ENCODE results near the gene IL1R2.

The IL1R2 gene

DNA sequence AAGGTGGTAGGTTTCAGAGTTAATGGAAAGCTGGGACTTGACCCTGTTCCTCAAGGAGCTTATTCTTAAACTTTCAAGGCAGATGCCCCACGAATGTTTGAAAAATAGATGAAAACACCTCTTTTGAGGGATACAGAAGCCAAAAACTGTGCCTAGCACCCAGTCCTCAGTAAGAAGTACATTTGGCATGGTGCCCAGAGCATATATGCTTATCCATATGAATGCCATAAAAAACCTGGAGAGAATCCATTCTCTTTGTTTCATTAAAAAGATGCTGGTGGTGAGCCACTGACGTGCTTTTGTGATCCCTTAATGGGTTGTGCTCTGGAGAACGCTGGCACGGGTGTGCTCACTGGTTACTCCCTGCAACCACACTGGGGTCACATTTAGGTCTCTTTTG lies 69.0 kb downstream of the IL1R2 start:
- TF ChIP-seq, protein P1, sequence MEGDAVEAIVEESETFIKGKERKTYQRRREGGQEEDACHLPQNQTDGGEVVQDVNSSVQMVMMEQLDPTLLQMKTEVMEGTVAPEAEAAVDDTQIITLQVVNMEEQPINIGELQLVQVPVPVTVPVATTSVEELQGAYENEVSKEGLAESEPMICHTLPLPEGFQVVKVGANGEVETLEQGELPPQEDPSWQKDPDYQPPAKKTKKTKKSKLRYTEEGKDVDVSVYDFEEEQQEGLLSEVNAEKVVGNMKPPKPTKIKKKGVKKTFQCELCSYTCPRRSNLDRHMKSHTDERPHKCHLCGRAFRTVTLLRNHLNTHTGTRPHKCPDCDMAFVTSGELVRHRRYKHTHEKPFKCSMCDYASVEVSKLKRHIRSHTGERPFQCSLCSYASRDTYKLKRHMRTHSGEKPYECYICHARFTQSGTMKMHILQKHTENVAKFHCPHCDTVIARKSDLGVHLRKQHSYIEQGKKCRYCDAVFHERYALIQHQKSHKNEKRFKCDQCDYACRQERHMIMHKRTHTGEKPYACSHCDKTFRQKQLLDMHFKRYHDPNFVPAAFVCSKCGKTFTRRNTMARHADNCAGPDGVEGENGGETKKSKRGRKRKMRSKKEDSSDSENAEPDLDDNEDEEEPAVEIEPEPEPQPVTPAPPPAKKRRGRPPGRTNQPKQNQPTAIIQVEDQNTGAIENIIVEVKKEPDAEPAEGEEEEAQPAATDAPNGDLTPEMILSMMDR (IDR thresholded peaks at IDR 0.05; ENCODE audit: insufficient read depth, missing control alignments): no peak
- FAIRE-seq (no peak), DNase-seq (ENCODE audit: insufficient read length, low spot score) (no peak)

DNA sequence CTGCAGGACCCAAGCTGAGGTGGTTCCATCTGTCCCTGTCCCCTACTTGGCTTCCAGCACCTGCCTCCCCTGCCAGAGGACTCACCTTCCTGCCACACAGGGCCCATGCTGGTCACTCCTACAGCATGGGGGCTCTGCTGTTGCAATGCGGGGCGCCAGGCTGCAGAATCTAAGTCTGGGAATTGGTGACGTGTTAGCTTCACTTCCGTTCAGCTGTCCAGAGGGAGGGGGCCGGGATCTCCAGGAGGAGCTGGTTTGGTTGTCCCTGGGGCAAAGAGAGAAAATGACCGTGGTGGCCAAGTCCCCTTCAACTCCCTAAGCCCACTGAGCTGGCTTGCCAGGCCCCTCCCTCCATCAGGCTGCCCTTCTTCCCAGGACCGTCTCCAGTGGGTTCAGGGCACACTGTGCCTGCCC lies 69.5 kb downstream of the IL1R2 start:
- DNase-seq (ENCODE audit: insufficient read length, low spot score): no peak
- TF ChIP-seq, protein P1 (IDR thresholded peaks at IDR 0.05; ENCODE audit: insufficient read depth, missing control alignments): no peak
- FAIRE-seq: no peak

DNA sequence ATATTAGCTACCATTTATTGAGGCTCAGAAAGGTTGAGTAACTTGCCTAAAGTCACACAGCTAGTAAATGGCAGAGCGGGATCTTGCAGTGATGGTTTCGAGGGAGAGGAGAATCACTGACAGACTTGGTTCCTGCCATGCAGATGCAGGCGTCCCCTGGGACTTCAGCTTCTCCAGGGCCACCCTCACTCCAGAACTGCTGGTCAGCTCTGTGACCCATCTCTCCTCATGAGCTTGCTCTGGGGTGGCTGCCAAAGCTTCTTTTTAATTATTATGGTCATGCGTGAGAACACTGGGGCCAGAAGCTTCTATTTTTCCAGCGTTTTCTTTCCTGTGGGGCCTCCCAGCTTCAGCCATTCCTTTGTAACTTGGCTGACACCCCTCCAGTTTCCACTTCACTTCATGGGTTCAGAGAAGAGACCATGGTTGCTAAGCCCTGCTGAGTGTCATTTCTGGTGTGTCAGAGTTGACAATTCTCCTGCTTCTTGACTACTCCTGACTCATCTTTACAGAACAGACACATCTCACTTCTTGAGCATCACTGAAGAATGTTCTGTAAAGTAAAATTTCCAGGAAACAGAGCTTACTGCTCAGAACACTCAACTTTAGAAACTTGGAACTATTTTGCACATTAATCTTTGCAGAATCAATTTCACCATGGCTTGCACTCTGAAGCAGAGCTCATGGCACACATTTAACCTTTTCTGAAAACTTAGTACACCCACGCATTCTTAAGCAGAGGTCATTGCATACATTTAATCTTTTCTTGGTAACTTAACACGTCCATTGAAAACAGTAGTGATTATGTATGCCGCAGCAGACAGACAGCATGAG lies 70.4 kb downstream of the IL1R2 start:
- TF ChIP-seq, protein P1 (IDR thresholded peaks at IDR 0.05; ENCODE audit: insufficient read depth, missing control alignments): no peak
- FAIRE-seq: no peak
- DNase-seq (ENCODE audit: insufficient read length, low spot score): no peak

DNA sequence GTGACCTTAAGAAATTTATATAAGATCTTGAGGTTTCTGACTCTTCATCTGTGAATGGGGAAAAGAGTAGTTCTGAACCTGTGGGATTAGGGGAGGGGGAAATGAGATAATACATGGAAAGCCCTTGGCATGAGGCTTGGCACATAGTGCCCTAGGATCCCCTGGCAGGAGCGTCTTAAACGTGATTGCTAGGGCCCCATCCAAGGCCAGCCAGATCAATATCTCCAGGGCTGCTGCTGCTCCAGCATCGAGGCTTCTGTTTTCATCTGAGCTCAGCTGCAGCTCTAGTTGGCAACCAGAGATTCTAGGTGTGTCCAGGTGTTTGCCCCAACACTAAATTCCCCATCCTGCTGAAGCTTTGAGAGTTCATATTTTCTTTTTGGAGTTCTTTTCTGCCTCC lies 71.0 kb downstream of the IL1R2 start:
- FAIRE-seq (no peak), DNase-seq (ENCODE audit: insufficient read length, low spot score) (no peak)
- TF ChIP-seq, protein P1 (IDR thresholded peaks at IDR 0.05; ENCODE audit: insufficient read depth, missing control alignments): no peak

DNA sequence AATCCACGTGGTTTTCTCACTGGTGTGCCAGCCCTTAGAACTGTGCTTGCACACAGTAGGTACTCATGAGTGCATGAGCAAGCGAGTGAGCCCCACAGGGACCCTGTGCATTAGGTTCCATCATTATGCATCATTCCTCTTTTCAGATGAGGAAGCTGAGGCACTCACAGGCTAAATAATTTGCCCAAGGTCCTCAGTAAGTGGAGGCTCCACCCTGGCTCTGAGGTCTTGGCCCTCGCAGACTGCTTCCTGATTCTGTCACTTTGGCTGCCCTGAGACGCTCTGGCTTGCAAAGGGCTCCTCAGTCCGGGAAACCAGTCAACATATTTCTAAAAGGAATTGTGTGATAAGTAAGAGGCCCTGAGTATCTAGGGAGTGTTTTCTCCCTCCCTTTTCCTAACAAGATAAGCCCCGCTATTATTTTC lies 71.7 kb downstream of the IL1R2 start:
- TF ChIP-seq, protein P1 (IDR thresholded peaks at IDR 0.05; ENCODE audit: insufficient read depth, missing control alignments): no peak
- DNase-seq (ENCODE audit: insufficient read length, low spot score): no peak
- no peak for FAIRE-seq

DNA sequence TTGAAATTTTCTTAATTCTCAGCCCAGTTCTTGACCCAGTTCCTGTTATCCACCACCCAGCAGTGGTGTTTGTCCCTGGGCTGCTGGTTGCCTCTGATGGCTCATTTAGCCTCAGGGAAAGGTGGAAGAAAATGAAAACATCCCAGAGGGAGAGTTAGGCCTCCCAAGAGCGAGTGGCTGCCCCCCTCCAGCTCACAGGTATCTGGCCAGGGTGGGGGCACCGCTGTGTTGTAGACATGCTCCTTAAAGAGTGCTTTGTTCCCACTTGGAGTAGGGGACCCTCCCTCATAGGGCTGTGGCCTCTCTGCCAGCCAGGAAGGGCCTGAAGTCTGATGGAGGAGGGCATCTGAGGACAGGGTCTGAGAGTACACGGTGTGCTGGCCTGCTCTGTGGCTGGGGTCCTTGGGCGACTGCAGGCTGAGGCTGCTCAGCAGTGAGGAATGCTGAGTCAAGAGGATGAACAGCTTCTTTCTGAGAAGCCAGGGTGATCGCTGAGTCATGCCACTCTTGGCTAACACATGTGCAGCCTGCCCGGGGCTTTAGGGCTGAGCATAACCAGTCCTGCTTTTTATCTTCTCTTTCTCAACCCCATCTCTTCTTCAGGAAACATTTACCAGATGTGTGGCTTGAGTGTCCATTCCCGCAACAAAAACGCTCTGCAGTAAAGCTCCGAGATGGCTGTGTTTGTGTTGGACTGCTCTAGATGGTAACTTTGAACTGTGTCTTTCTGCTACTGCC lies 72.3 kb downstream of the IL1R2 start:
- TF ChIP-seq, protein P1 (IDR thresholded peaks at IDR 0.05; ENCODE audit: insufficient read depth, missing control alignments): no peak
- FAIRE-seq: no peak
- DNase-seq (ENCODE audit: insufficient read length, low spot score): no peak

Measured in D721Med (cell line).